ENCODE results near the gene ERC1. TPM values are rescaled to one million over a fixed set of nuclear protein-coding genes. Genes with fewer than 3 reads are reported as not detected.
A peak's percentile ranks its signal among the peaks of the same experiment; 100 is the strongest.

Gene ERC1
- 10 to 100 TPM; 41.8 to 68.0 (median 46.5) TPM for total RNA-seq
- 26.7 TPM for total RNA-seq (2013)
- 23.2 to 72.3 (median 46.1) reads per million in 29 experiments for total RNA-seq

DNA sequence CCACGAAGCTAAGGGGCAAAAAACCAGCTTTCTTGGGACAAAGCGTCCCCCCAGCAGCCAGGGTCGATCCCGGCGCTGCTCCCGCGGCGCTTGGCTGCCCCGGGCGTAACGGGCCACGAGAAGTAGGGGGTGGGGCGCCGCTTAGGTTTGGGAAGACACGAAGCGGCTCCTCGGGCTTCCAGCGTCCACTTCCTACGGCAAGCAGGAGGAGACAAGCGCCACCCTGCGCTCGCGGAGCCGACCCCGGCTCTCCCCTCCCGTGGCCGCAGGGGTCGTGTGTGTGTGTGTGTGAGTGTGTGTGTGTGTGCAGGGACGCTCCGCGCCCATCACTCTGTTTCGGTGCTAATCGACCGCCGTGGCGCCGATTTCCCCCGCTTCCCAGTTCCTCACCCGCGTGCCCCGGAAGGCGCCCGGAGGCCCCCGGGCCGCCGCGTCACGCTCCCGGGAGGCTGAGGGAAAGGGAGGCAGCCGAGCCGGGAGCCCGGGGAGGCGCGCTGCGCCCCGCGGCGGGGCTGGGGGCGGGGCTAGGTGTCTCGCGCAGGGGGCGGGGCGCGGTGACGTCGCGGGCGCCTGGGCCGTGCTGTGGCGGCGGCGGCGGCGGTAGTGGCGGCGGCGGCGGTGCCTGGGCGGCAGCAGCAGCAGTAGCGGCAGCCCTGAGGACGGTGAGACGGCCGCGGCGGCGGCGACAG, at the start of gene ERC1:
Gene ERC1, plus strand, starts transcription at position 563 of the 689 bp plus-strand sequence. CDS start 36,681 bp downstream, outside the sequence.
- CTCF ChIA-PET, result interaction anchor here in 1 of 2 donors (0.6 to 1.4 kb wide), 5 partner anchors 41 to 533 kb away, joined by 3 to 9 read pairs (median 4); partner anchors contain the start of gene RAD52
- no peaks in the 10 kb centered on the region for H3K27me3 Mint-ChIP-seq
- peaks cover 17 to 20% of the 10 kb centered on the region in 2 experiments for H3K4me1 ChIP-seq (ENCODE audit: control insufficient read depth in 1 of 2, extremely low read depth in 1 of 2, insufficient read depth in 2 of 2, low read length in 2 of 2)
- H3K36me3 ChIP-seq (ENCODE audit: control insufficient read depth in 2 of 2, extremely low read depth in 1 of 2, insufficient read depth in 1 of 2, low read length in 1 of 2), result no peaks in the 10 kb centered on the region
- WGBS (ENCODE audit: insufficient coverage), result under 1% methylated on average over 62 of the region's 87 CpGs
- peak; percentile 86 to 89 (median 89) for ATAC-seq (replicated peaks in 1 of 4)
- H3K36me3 Mint-ChIP-seq, result no peaks in the 10 kb centered on the region
- peak within 1 kb of the TSS; percentile 86 to 98 for H3K4me3 ChIP-seq (ENCODE audit: control insufficient read depth in 1 of 2, extremely low read depth in 1 of 2, low read length in 1 of 2)
- peaks cover 44 to 60% (median 46%) of the 10 kb centered on the region in 3 donors for H3K4me1 Mint-ChIP-seq
- H3K4me3 Mint-ChIP-seq, result peak within 1 kb of the TSS; percentile 95 to 98 (median 96)
- H3K9me3 Mint-ChIP-seq, result no peaks in the 10 kb centered on the region
- peak; percentile 55 to 92 (median 79) for DNase-seq
- H3K9me3 ChIP-seq, result no peaks in the 10 kb centered on the region
- H3K27ac Mint-ChIP-seq, result peak within 1 kb of the TSS; percentile 96 to 98
- peak within 1 kb of the TSS; percentile 64 for H3K27ac ChIP-seq (ENCODE audit: low read length)
- no peaks in the 10 kb centered on the region for H3K27me3 ChIP-seq (replicated peaks in 1 of 2; ENCODE audit: control insufficient read depth in 2 of 2, extremely low read depth in 1 of 2, insufficient read depth in 2 of 2, low read length in 1 of 2)
- POLR2A ChIA-PET, result interaction anchor here in 1 of 2 donors (0.7 to 1.0 kb wide), 3 partner anchors 50 to 205 kb away, joined by 3 to 7 read pairs (median 6); no protein-coding TSS in a partner anchor

DNA sequence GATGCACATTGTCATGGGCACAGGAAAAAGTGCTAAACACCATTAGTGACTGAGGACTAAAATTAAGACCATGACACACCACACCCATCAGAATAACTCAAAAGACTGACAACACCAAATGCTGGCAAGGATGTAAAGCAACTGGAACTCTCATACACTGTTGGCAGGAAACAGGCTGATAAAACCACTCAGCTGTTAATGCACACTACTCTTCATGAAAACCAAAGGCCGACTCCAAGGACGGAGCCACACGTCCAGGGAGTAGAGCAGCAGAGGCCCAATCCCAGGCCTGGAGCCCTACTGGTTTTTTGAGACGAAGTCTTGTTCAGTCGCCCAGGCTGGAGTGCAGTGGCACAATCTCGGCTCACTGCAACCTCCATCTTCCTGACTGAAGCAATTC, 48.0 kb upstream of the ERC1 start:
- CTCF ChIA-PET, result no interaction called here
- H3K27me3 Mint-ChIP-seq, result no peaks in the 10 kb centered on the region

GRCh38 chr12:944211-944610, 46.8 kb upstream of the ERC1 start:
- Histone ChIP-seq H3K9me3 (no peaks in the 10 kb centered on the region), H3K27ac (ENCODE audit: low read length) (no peak overlapping the region), H3K4me3 (ENCODE audit: control insufficient read depth in 1 of 2, extremely low read depth in 1 of 2, low read length in 1 of 2) (no peak overlapping the region), H3K4me1 (ENCODE audit: control insufficient read depth in 1 of 2, extremely low read depth in 1 of 2, insufficient read depth in 2 of 2, low read length in 2 of 2) (peaks cover 2 to 21% of the 10 kb centered on the region in 2 experiments), H3K27me3 (replicated peaks in 1 of 2; ENCODE audit: control insufficient read depth in 2 of 2, extremely low read depth in 1 of 2, insufficient read depth in 2 of 2, low read length in 1 of 2) (no peaks in the 10 kb centered on the region), H3K36me3 (ENCODE audit: control insufficient read depth in 2 of 2, extremely low read depth in 1 of 2, insufficient read depth in 1 of 2, low read length in 1 of 2) (peaks cover 3 to 10% of the 10 kb centered on the region in 2 donors)
- H3K4me1 Mint-ChIP-seq, result peaks cover 41 to 54% (median 48%) of the 10 kb centered on the region in 3 donors
- H3K9me3 Mint-ChIP-seq, result no peaks in the 10 kb centered on the region
- H3K27me3 Mint-ChIP-seq, result no peaks in the 10 kb centered on the region
- WGBS (ENCODE audit: insufficient coverage), result 100% methylated on average over 2 of the region's 7 CpGs
- ChIA-PET CTCF (no interaction called here), POLR2A (no interaction called here)
- DNase-seq (no peak), ATAC-seq (replicated peaks in 1 of 4) (no peak)
- peak overlapping the region; percentile 17 to 49 for H3K27ac Mint-ChIP-seq
- peak overlapping the region in 1 of 3 donors; percentile 34 for H3K4me3 Mint-ChIP-seq
- H3K36me3 Mint-ChIP-seq, result peaks cover 27% of the 10 kb centered on the region

More for the DNA sequence above, 48.0 kb upstream of the ERC1 start:
- no peak overlapping the region for H3K4me3 ChIP-seq (ENCODE audit: control insufficient read depth in 1 of 2, extremely low read depth in 1 of 2, low read length in 1 of 2)
- POLR2A ChIA-PET, result no interaction called here
- H3K36me3 ChIP-seq (ENCODE audit: control insufficient read depth in 2 of 2, extremely low read depth in 1 of 2, insufficient read depth in 1 of 2, low read length in 1 of 2), result peaks cover 3 to 10% of the 10 kb centered on the region in 2 donors
- ATAC-seq (replicated peaks in 1 of 4) (no peak), DNase-seq (no peak)
- H3K9me3 Mint-ChIP-seq, result no peaks in the 10 kb centered on the region
- WGBS (ENCODE audit: insufficient coverage), result 97% methylated on average over 4 of the region's 6 CpGs
- no peak overlapping the region for H3K4me3 Mint-ChIP-seq
- peaks cover 32 to 44% (median 40%) of the 10 kb centered on the region in 3 donors for H3K4me1 Mint-ChIP-seq
- no peaks in the 10 kb centered on the region for H3K9me3 ChIP-seq
- H3K27ac Mint-ChIP-seq, result peak overlapping the region in 1 of 2 donors; percentile 22
- peaks cover 29% of the 10 kb centered on the region for H3K36me3 Mint-ChIP-seq
- H3K27me3 ChIP-seq (replicated peaks in 1 of 2; ENCODE audit: control insufficient read depth in 2 of 2, extremely low read depth in 1 of 2, insufficient read depth in 2 of 2, low read length in 1 of 2), result no peaks in the 10 kb centered on the region
- H3K27ac ChIP-seq (ENCODE audit: low read length), result no peak overlapping the region
- H3K4me1 ChIP-seq (ENCODE audit: control insufficient read depth in 1 of 2, extremely low read depth in 1 of 2, insufficient read depth in 2 of 2, low read length in 2 of 2), result peaks cover 0 to 10% of the 10 kb centered on the region in 2 experiments

DNA sequence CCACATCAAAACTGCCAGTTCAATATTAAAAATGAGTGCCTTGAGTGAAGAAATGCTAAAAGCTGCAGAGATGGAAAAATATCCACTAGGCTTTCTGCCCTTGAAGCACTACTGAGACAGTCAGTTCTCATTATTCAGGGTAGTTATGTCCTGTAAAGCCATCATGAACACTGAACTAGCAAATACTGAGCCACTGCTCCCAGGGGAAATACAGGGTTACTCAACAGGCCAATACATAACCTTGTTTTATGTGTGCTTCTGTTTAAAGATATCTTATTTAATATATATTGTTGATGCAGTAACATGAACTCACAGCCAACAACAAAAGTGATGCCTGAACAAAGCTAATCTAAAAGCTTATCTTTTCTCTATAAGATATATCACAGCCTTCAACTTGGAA, 44.8 kb upstream of the ERC1 start:
- H3K27me3 ChIP-seq (replicated peaks in 1 of 2; ENCODE audit: control insufficient read depth in 2 of 2, extremely low read depth in 1 of 2, insufficient read depth in 2 of 2, low read length in 1 of 2), result no peaks in the 10 kb centered on the region
- H3K4me1 ChIP-seq (ENCODE audit: control insufficient read depth in 1 of 2, extremely low read depth in 1 of 2, insufficient read depth in 2 of 2, low read length in 2 of 2), result peaks cover 2 to 27% of the 10 kb centered on the region in 2 experiments
- CTCF ChIA-PET, result interaction anchor here in 1 of 2 donors (0.6 kb wide), 1 partner anchor 372 kb away, joined by 3 read pairs; no protein-coding TSS in a partner anchor
- Mint-ChIP-seq H3K4me3 (peak overlapping the region in 1 of 3 donors; percentile 2), H3K36me3 (peaks cover 14% of the 10 kb centered on the region), H3K9me3 (no peaks in the 10 kb centered on the region), H3K27ac (no peak overlapping the region), H3K27me3 (no peaks in the 10 kb centered on the region), H3K4me1 (peaks cover 38 to 49% (median 45%) of the 10 kb centered on the region in 3 donors)
- DNase-seq, result no peak
- POLR2A ChIA-PET, result interaction anchor here in 1 of 2 donors (0.5 kb wide), 1 partner anchor 135 kb away, joined by 3 read pairs; no protein-coding TSS in a partner anchor
- H3K27ac ChIP-seq (ENCODE audit: low read length), result no peak overlapping the region
- no peaks in the 10 kb centered on the region for H3K9me3 ChIP-seq
- no peak overlapping the region for H3K4me3 ChIP-seq (ENCODE audit: control insufficient read depth in 1 of 2, extremely low read depth in 1 of 2, low read length in 1 of 2)
- ATAC-seq (replicated peaks in 1 of 4), result no peak
- peaks cover 0 to 4% of the 10 kb centered on the region in 2 donors for H3K36me3 ChIP-seq (ENCODE audit: control insufficient read depth in 2 of 2, extremely low read depth in 1 of 2, insufficient read depth in 1 of 2, low read length in 1 of 2)

DNA sequence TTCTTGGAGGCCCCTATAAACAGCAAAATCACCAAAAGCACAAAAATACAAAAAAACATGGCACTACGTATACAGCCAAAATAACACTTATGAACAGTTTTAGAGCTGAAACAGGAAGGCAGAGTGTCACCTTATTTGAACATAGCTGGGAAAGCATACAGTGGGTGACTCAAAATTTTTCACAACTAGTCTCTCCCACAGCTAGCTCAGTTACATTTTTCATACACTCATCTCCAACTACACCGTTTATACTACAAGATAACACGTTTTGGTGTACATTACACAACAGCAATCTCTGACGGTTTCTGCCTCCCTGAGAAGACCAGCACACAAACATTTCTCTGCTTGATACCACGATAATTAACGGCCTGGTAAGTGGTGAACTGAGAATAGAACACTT, 44.4 kb upstream of the ERC1 start:
- peak overlapping the region in 1 of 3 donors; percentile 2 for H3K4me3 Mint-ChIP-seq
- peaks cover 14% of the 10 kb centered on the region for H3K36me3 Mint-ChIP-seq
- no CpG with 5 or more reads among the region's 6 CpGs for WGBS (ENCODE audit: insufficient coverage)
- POLR2A ChIA-PET, result no interaction called here
- peaks cover 38 to 49% (median 45%) of the 10 kb centered on the region in 3 donors for H3K4me1 Mint-ChIP-seq
- ATAC-seq (replicated peaks in 1 of 4) (no peak), DNase-seq (no peak)
- Histone ChIP-seq H3K9me3 (no peaks in the 10 kb centered on the region), H3K36me3 (ENCODE audit: control insufficient read depth in 2 of 2, extremely low read depth in 1 of 2, insufficient read depth in 1 of 2, low read length in 1 of 2) (peaks cover 0 to 4% of the 10 kb centered on the region in 2 donors), H3K27ac (ENCODE audit: low read length) (no peak overlapping the region), H3K4me3 (ENCODE audit: control insufficient read depth in 1 of 2, extremely low read depth in 1 of 2, low read length in 1 of 2) (no peak overlapping the region), H3K27me3 (replicated peaks in 1 of 2; ENCODE audit: control insufficient read depth in 2 of 2, extremely low read depth in 1 of 2, insufficient read depth in 2 of 2, low read length in 1 of 2) (no peaks in the 10 kb centered on the region), H3K4me1 (ENCODE audit: control insufficient read depth in 1 of 2, extremely low read depth in 1 of 2, insufficient read depth in 2 of 2, low read length in 2 of 2) (peaks cover 2 to 27% of the 10 kb centered on the region in 2 experiments)
- H3K27me3 Mint-ChIP-seq, result no peaks in the 10 kb centered on the region
- H3K27ac Mint-ChIP-seq, result peak overlapping the region in 1 of 2 donors; percentile 42
- H3K9me3 Mint-ChIP-seq, result no peaks in the 10 kb centered on the region
- CTCF ChIA-PET, result interaction anchor here in 1 of 2 donors (0.6 kb wide), 2 partner anchors 209 to 372 kb away, joined by 3 read pairs; no protein-coding TSS in a partner anchor

DNA sequence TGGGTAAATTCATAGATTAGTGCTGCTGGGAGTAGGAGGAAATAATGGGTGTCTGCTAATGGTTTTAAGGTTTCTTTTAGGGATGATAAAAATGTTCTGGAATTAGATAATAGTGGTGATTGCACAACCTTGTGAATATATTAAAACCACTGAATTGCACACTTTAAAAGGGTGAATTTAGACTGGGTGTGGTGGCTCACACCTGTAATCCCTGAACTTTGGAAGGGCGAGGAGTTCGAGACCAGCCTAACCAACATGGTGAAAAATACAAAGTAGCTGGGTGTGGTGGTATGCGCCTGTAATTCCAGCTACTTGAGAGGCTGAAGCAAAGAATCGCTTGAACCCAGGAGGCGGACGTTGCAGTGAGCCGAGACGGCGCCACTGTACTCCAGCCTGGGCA, 42.8 kb upstream of the ERC1 start:
- no peaks in the 10 kb centered on the region for H3K36me3 ChIP-seq (ENCODE audit: control insufficient read depth in 2 of 2, extremely low read depth in 1 of 2, insufficient read depth in 1 of 2, low read length in 1 of 2)
- no peaks in the 10 kb centered on the region for H3K27me3 Mint-ChIP-seq
- WGBS (ENCODE audit: insufficient coverage), result 91% methylated on average over 9 of the region's 9 CpGs
- ATAC-seq (replicated peaks in 1 of 4) (no peak), DNase-seq (no peak)
- no peaks in the 10 kb centered on the region for H3K9me3 ChIP-seq
- H3K27ac ChIP-seq (ENCODE audit: low read length), result no peak overlapping the region
- ChIA-PET POLR2A (interaction anchor here in 1 of 2 donors (0.6 kb wide), 1 partner anchor 70 kb away, joined by 3 read pairs; no protein-coding TSS in a partner anchor), CTCF (interaction anchor here in 1 of 2 donors (2.0 kb wide), 1 partner anchor 197 kb away, joined by 11 read pairs; the partner anchor contains the start of gene WNK1)
- peaks cover 2 to 27% of the 10 kb centered on the region in 2 experiments for H3K4me1 ChIP-seq (ENCODE audit: control insufficient read depth in 1 of 2, extremely low read depth in 1 of 2, insufficient read depth in 2 of 2, low read length in 2 of 2)
- H3K27ac Mint-ChIP-seq, result peak overlapping the region; percentile 7 to 52
- H3K9me3 Mint-ChIP-seq, result no peaks in the 10 kb centered on the region
- peaks cover 35 to 45% (median 42%) of the 10 kb centered on the region in 3 donors for H3K4me1 Mint-ChIP-seq
- H3K27me3 ChIP-seq (replicated peaks in 1 of 2; ENCODE audit: control insufficient read depth in 2 of 2, extremely low read depth in 1 of 2, insufficient read depth in 2 of 2, low read length in 1 of 2), result no peaks in the 10 kb centered on the region
- peaks cover 6% of the 10 kb centered on the region for H3K36me3 Mint-ChIP-seq
- peak overlapping the region in 1 of 2 donors; percentile 80 for H3K4me3 ChIP-seq (ENCODE audit: control insufficient read depth in 1 of 2, extremely low read depth in 1 of 2, low read length in 1 of 2)
- peak overlapping the region; percentile 96 to 98 (median 97) for H3K4me3 Mint-ChIP-seq

All from T-cell (primary cell).